ENCODE results near the gene EML6. TPM values are rescaled to one million over a fixed set of nuclear protein-coding genes. Genes with fewer than 3 reads are reported as not detected.

EML6 gene
- total and polyA plus RNA-seq, 10 of the 15 experiments (the other 5 are each of a cell fraction or from before 2014, with no cell fraction given): 0.09 to 0.67 (median 0.21) TPM

DNA sequence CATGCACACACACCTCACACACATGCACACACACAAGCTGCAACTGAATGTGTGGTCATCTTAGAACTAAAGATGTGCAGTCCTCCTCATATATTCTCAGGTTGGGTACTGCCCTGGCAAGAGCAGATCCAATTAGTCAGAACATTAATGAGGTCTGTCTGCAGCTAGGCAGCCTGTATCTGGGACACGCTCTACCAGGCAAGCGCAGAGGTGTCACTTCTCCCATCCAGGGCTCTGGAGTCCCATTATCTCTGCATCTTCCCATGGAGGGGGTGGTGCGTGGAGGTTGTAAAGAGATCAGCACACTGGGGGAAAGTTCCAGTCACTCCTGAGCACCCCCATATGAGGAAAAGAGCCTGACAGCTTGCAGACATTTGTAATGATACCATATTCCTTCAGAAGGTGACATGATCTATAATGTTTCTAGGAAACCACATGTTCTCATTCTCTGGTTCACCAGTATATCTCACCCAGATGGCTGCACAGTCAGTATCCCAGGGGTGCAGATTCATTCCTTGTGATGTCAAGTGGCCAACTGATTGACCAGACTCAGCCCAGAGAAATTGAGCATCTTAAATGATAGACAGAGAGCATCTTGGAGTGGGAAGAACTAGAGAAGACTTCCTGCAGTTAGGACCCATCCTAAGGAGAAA lies 231.4 kb downstream of the EML6 start:
- H3K27me3 ChIP-seq (replicated peaks in 1 of 2; ENCODE audit: control insufficient read depth in 2 of 2, insufficient read depth in 2 of 2, low read length in 1 of 2): no peaks in the 10 kb centered on the region
- no peak overlapping the region for H3K9ac ChIP-seq (ENCODE audit: control insufficient read depth, insufficient read depth, low read length)
- no peak overlapping the region for H3K4me3 ChIP-seq
- intact Hi-C loops (cut with micrococcal nuclease; ENCODE audit: unreplicated experiment): no loop called here
- no peaks in the 10 kb centered on the region for H3K36me3 ChIP-seq (ENCODE audit: control insufficient read depth in 2 of 2, insufficient read depth in 2 of 2, low read length in 1 of 2)
- 92% methylated on average over 3 of the region's 3 CpGs for WGBS (ENCODE audit: insufficient coverage, insufficient replicate concordance, low lambda C conversion rate, missing lambda C conversion rate)
- ChIA-PET CTCF (no interaction called here), RAD21 (ENCODE audit: unreplicated experiment) (interaction anchor here (2.6 kb wide), 1 partner anchor 22 kb away, joined by 13 read pairs; no protein-coding TSS in a partner anchor), SMC1A (ENCODE audit: uncharacterized antibody, unreplicated experiment) (interaction anchor here (1.0 to 1.1 kb wide), 2 partner anchors 18 to 25 kb away, joined by 3 read pairs; no protein-coding TSS in a partner anchor), POLR2A (no interaction called here)
- no peaks in the 10 kb centered on the region for H3K9me3 ChIP-seq (replicated peaks; ENCODE audit: control insufficient read depth, insufficient read depth, low read length)
- no peak for FAIRE-seq
- in situ Hi-C loops (cut with MboI): no loop called here
- no peak overlapping the region for H3K27ac ChIP-seq (ENCODE audit: control insufficient read depth, insufficient read depth)
- no peak overlapping the region for H3K4me2 ChIP-seq (ENCODE audit: control insufficient read depth, insufficient read depth)
- no TSS peak for BruUV-seq (replicated peaks)
- no peaks in the 10 kb centered on the region; the same call in 1 of the 2 replicates for H3K4me1 ChIP-seq (ENCODE audit: control insufficient read depth, insufficient read depth, low read length)
- H4K20me1 ChIP-seq (ENCODE audit: control insufficient read depth, insufficient read depth): no peaks in the 10 kb centered on the region
- H2AFZ ChIP-seq (ENCODE audit: control insufficient read depth, low read depth, low read length): no peak overlapping the region
- ATAC-seq: peak; percentile 72
- no peak for DNase-seq (ENCODE audit: low read depth, low spot score)
- H3K79me2 ChIP-seq (ENCODE audit: control insufficient read depth, insufficient read depth, low read length): no peaks in the 10 kb centered on the region
- TF ChIP-seq, protein P1, sequence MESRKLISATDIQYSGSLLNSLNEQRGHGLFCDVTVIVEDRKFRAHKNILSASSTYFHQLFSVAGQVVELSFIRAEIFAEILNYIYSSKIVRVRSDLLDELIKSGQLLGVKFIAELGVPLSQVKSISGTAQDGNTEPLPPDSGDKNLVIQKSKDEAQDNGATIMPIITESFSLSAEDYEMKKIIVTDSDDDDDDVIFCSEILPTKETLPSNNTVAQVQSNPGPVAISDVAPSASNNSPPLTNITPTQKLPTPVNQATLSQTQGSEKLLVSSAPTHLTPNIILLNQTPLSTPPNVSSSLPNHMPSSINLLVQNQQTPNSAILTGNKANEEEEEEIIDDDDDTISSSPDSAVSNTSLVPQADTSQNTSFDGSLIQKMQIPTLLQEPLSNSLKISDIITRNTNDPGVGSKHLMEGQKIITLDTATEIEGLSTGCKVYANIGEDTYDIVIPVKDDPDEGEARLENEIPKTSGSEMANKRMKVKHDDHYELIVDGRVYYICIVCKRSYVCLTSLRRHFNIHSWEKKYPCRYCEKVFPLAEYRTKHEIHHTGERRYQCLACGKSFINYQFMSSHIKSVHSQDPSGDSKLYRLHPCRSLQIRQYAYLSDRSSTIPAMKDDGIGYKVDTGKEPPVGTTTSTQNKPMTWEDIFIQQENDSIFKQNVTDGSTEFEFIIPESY (IDR thresholded peaks at IDR 0.05): no peak
- TF ChIP-seq MLLT1 (IDR thresholded peaks at IDR 0.05) (peak; percentile 72), MTA2 (IDR thresholded peaks at IDR 0.05; ENCODE audit: low read depth) (peak; percentile 93), JUNB (IDR thresholded peaks at IDR 0.05) (no peak), RELB (IDR thresholded peaks at IDR 0.05; ENCODE audit: low read depth) (peak; percentile 31; the same call in 1 of the 2 replicates), ZSCAN29 (IDR thresholded peaks at IDR 0.05) (no peak), POLR2A (IDR thresholded peaks at IDR 0.05; ENCODE audit: low read depth, low read length) (no peak), IKZF1 (conservative IDR thresholded peaks at IDR 0.05) (peak; percentile 82), TBL1XR1 (IDR thresholded peaks at IDR 0.05; ENCODE audit: low read depth, low read length) (no peak), MEF2B (IDR thresholded peaks at IDR 0.05; ENCODE audit: partially characterized antibody, poor library complexity, severe bottlenecking) (peak; percentile 32), YY1 (IDR thresholded peaks at IDR 0.05; ENCODE audit: low read depth, low read length) (no peak), IKZF2 (IDR thresholded peaks at IDR 0.05) (peak; percentile 57 to 78; a peak in 2 of 4 replicates), ASH2L (IDR thresholded peaks at IDR 0.05; ENCODE audit: borderline replicate concordance, low read depth) (no peak), SUPT20H (IDR thresholded peaks at IDR 0.05; ENCODE audit: borderline replicate concordance, control insufficient read depth, low read depth, low read length) (no peak)
- TF ChIP-seq, protein P2, sequence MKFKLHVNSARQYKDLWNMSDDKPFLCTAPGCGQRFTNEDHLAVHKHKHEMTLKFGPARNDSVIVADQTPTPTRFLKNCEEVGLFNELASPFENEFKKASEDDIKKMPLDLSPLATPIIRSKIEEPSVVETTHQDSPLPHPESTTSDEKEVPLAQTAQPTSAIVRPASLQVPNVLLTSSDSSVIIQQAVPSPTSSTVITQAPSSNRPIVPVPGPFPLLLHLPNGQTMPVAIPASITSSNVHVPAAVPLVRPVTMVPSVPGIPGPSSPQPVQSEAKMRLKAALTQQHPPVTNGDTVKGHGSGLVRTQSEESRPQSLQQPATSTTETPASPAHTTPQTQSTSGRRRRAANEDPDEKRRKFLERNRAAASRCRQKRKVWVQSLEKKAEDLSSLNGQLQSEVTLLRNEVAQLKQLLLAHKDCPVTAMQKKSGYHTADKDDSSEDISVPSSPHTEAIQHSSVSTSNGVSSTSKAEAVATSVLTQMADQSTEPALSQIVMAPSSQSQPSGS (IDR thresholded peaks at IDR 0.05; ENCODE audit: low read length): no peak
- TF ChIP-seq, protein P3, sequence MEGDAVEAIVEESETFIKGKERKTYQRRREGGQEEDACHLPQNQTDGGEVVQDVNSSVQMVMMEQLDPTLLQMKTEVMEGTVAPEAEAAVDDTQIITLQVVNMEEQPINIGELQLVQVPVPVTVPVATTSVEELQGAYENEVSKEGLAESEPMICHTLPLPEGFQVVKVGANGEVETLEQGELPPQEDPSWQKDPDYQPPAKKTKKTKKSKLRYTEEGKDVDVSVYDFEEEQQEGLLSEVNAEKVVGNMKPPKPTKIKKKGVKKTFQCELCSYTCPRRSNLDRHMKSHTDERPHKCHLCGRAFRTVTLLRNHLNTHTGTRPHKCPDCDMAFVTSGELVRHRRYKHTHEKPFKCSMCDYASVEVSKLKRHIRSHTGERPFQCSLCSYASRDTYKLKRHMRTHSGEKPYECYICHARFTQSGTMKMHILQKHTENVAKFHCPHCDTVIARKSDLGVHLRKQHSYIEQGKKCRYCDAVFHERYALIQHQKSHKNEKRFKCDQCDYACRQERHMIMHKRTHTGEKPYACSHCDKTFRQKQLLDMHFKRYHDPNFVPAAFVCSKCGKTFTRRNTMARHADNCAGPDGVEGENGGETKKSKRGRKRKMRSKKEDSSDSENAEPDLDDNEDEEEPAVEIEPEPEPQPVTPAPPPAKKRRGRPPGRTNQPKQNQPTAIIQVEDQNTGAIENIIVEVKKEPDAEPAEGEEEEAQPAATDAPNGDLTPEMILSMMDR (IDR thresholded peaks at IDR 0.05 in 2 of 3, conservative IDR thresholded peaks at IDR 0.05 in 1 of 3; ENCODE audit: control insufficient read depth in 2 of 3, extremely low read depth in 1 of 3, insufficient read depth in 1 of 3, low read depth in 3 of 3, low read length in 3 of 3): no peak

All from GM12878 (cell line).